ENCODE data around the gene CMTM5.

Gene CMTM5

DNA sequence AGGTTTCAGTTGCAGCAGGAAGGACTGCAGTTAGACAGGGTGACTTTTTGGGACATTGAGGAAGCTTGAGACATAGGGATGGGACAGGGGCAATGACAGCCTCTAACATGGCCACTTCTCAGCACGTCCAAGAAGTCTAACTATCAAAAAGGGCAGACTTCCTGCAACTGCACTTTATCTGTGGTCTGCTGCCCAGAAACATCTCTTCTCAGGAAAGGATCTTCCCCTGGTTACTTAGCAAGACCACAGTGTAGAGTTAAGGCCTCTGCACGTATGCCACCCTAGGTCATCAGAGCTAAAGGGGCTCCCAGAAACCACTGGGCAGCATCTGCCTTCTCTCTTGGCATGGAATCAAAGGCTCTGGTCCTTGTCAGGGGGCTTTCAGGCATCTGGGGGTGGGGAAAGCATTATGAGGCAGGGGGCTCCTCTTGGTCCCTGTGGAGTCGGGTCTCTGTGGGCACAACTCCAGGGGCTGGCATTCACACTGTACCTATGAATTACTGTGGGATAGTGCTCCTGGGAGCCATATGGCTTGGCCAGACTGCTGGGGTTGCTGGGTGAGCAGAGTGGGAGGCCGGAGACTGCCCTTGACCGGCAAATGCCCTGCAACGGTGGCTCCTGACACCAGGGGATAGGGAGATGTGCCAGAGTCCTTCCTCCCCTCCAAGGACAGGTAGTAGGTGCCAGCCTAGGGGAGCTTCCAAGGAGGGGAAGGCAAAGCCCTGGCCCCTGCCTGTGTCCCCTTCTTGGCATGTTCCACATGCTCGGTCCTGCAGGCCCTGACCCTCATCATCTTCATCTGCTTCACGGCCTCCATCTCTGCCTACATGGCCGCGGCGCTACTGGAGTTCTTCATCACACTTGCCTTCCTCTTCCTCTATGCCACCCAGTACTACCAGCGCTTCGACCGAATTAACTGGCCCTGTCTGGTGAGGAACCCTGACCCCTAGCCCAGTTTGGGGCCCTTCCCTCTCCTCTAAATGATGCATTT is 1.0 kb downstream of the CMTM5 start:
- no peak for TF ChIP-seq CTCF (conservative IDR thresholded peaks at IDR 0.05; ENCODE audit: control insufficient read depth, insufficient read depth, low read depth, low read length)
- DNase-seq (ENCODE audit: low read depth), result no peak
- no peak overlapping the region for H3K4me3 ChIP-seq (ENCODE audit: control insufficient read depth, low read depth, low read length)

GRCh38 chr14:23378612-23379220 is 1.9 kb downstream of the CMTM5 start:
- H3K4me3 ChIP-seq (ENCODE audit: control insufficient read depth, low read depth, low read length), result no peak overlapping the region
- TF ChIP-seq CTCF (conservative IDR thresholded peaks at IDR 0.05; ENCODE audit: control insufficient read depth, insufficient read depth, low read depth, low read length), result no peak
- no peak for DNase-seq (ENCODE audit: low read depth)

- DNase-seq (ENCODE audit: low read depth), result peak; percentile 28
- H3K4me3 ChIP-seq (ENCODE audit: control insufficient read depth, low read depth, low read length), result no peak overlapping the region
- peak; percentile 87 for TF ChIP-seq CTCF (conservative IDR thresholded peaks at IDR 0.05; ENCODE audit: control insufficient read depth, insufficient read depth, low read depth, low read length)
These were observed 2.7 kb downstream of the CMTM5 start for GRCh38 chr14:23379366-23380196.

DNA sequence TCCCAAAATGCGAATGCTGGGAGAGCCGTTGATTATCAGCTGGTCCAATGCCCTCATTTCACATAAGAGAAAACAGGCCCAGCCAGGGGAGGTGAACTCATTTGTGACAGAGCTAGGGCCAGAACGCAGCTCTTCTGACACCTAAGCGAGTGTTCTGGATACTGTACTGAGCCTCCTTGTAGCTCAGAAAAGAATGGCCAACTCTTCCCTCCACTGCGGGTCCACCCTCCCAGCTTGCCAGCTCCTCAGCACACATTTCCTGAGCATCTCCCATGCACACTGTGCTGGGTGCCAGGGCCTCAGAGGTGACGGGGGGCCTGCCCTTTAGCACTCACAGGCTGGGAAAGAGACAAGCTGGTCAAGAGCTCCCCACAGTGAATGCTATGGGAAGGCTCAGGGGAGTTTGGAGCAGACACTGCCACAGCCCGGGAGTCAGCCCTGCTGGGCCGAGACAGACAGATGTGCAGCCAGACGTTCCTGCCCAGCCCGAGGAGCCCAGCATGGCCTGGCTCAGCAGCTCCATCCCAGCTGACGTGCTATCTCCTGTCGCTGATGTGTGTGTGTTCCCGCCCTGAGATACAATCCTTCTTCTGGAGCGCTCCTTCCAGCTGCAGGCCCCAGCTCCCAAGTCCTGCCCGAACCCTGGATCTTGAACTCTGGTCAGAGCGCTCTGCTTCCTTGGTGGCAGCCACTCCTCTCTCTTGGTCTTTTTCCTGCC is 3.5 kb downstream of the CMTM5 start:
- no peak for DNase-seq (ENCODE audit: low read depth)
- no peak overlapping the region for H3K4me3 ChIP-seq (ENCODE audit: control insufficient read depth, low read depth, low read length)
- TF ChIP-seq CTCF (conservative IDR thresholded peaks at IDR 0.05; ENCODE audit: control insufficient read depth, insufficient read depth, low read depth, low read length), result no peak

DNA sequence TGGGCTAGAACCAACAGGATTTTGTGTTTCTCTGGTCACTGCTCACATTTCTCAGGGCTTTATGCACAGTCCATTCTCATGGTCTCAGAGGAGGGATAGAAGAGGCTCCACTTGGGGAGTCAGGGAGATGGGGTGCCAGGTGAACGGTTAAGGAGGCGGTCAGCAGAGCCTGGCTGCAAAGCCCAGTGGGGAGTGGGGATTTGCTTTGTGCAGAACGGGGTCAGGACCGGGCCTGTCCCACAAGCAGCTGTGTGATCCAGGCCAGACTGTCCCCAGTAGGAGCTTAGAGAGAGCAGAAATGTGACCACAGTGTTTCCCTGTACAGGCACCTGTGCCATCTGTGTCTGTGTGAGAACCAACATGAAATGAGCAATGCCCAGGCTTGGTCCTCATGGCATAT is 4.1 kb downstream of the CMTM5 start:
- no peak for TF ChIP-seq CTCF (conservative IDR thresholded peaks at IDR 0.05; ENCODE audit: control insufficient read depth, insufficient read depth, low read depth, low read length)
- no peak overlapping the region for H3K4me3 ChIP-seq (ENCODE audit: control insufficient read depth, low read depth, low read length)
- DNase-seq (ENCODE audit: low read depth), result no peak

- H3K4me3 ChIP-seq (ENCODE audit: control insufficient read depth, low read depth, low read length), result no peak overlapping the region
- no peak for DNase-seq (ENCODE audit: low read depth)
- no peak for TF ChIP-seq CTCF (conservative IDR thresholded peaks at IDR 0.05; ENCODE audit: control insufficient read depth, insufficient read depth, low read depth, low read length)
These were observed 5.0 kb downstream of the CMTM5 start for GRCh38 chr14:23381871-23382270.

Data from fibroblast of mammary gland (primary cell).